ENCODE data around the gene PRPF39.

- no peak for TF ChIP-seq CTCF (IDR thresholded peaks at IDR 0.05)
- no peak for TF ChIP-seq POLR2A (IDR thresholded peaks at IDR 0.05)
These were observed 15.5 kb upstream of the PRPF39 start for GRCh38 chr14:45068396-45068795.
